Measurements from ENCODE around the gene CARS1. TPM values are rescaled to one million over a fixed set of nuclear protein-coding genes. Genes with fewer than 3 reads are reported as not detected.

The CARS1 gene
- total RNA-seq, 6 donors from 2014 or later, result 28.9 to 54.1 (median 43.0) TPM

- ATAC-seq (ENCODE audit: low FRiP score in 2 of 2), result no peak
- WGBS, 2 donors, result 81 to 84% methylated on average over 13 of the region's 13 CpGs
Measured at GRCh38 chr11:3080733-3081385, 23.6 kb upstream of the CARS1 start.

GRCh38 chr11:3080104-3080503 lies 22.9 kb upstream of the CARS1 start:
- Histone ChIP-seq H3K9me3 (no peaks in the 10 kb centered on the region), H3K27ac (no peak overlapping the region), H3K4me1 (no peaks in the 10 kb centered on the region), H3K36me3 (no peaks in the 10 kb centered on the region), H3K4me3 (no peak overlapping the region), H3K27me3 (no peaks in the 10 kb centered on the region)
- DNase-seq, result no peak
- ATAC-seq (ENCODE audit: low FRiP score in 2 of 2), result no peak
- TF ChIP-seq POLR2AphosphoS5 (IDR thresholded peaks at IDR 0.05) (no peak), POLR2A (IDR thresholded peaks at IDR 0.05) (no peak), CTCF (IDR thresholded peaks at IDR 0.05) (no peak), EP300 (IDR thresholded peaks at IDR 0.05) (no peak)
- WGBS, 2 donors, result 88 to 95% methylated on average over 1 of the region's 1 CpG

More at GRCh38 chr11:3080733-3081385, 23.6 kb upstream of the CARS1 start:
- Histone ChIP-seq H3K27me3 (no peaks in the 10 kb centered on the region), H3K9me3 (no peaks in the 10 kb centered on the region), H3K4me1 (no peaks in the 10 kb centered on the region), H3K4me3 (no peak overlapping the region), H3K27ac (no peak overlapping the region), H3K36me3 (no peaks in the 10 kb centered on the region)
- no peak for TF ChIP-seq POLR2A (IDR thresholded peaks at IDR 0.05)
- no peak for TF ChIP-seq POLR2AphosphoS5 (IDR thresholded peaks at IDR 0.05)
- no peak for TF ChIP-seq CTCF (IDR thresholded peaks at IDR 0.05)
- no peak for TF ChIP-seq EP300 (IDR thresholded peaks at IDR 0.05)
- no peak for DNase-seq

GRCh38 chr11:3077846-3078440 lies 20.7 kb upstream of the CARS1 start:
- no peaks in the 10 kb centered on the region for H3K27me3 ChIP-seq
- TF ChIP-seq POLR2A (IDR thresholded peaks at IDR 0.05), result no peak
- no peak for TF ChIP-seq POLR2AphosphoS5 (IDR thresholded peaks at IDR 0.05)
- no peak for TF ChIP-seq EP300 (IDR thresholded peaks at IDR 0.05)
- TF ChIP-seq CTCF (IDR thresholded peaks at IDR 0.05), result no peak
- no peak overlapping the region for H3K27ac ChIP-seq
- H3K4me3 ChIP-seq, result no peak overlapping the region
- H3K36me3 ChIP-seq, result no peaks in the 10 kb centered on the region
- WGBS, 2 donors, result 83 to 86% methylated on average over 16 of the region's 16 CpGs
- no peaks in the 10 kb centered on the region for H3K4me1 ChIP-seq
- no peak for DNase-seq
- ATAC-seq (ENCODE audit: low FRiP score in 2 of 2), result no peak
- no peaks in the 10 kb centered on the region for H3K9me3 ChIP-seq

- H3K4me3 ChIP-seq, result no peak overlapping the region
- no peaks in the 10 kb centered on the region for H3K27me3 ChIP-seq
- WGBS, 2 donors, result 89 to 92% methylated on average over 11 of the region's 11 CpGs
- H3K4me1 ChIP-seq, result no peaks in the 10 kb centered on the region
- no peaks in the 10 kb centered on the region for H3K9me3 ChIP-seq
- no peaks in the 10 kb centered on the region for H3K36me3 ChIP-seq
- H3K27ac ChIP-seq, result no peak overlapping the region
- ATAC-seq (ENCODE audit: low FRiP score in 2 of 2), result no peak
- no peak for DNase-seq
- no peak for TF ChIP-seq EP300 (IDR thresholded peaks at IDR 0.05)
- no peak for TF ChIP-seq POLR2A (IDR thresholded peaks at IDR 0.05)
- no peak for TF ChIP-seq CTCF (IDR thresholded peaks at IDR 0.05)
- TF ChIP-seq POLR2AphosphoS5 (IDR thresholded peaks at IDR 0.05), result no peak
Measured at GRCh38 chr11:3077189-3077836, 20.1 kb upstream of the CARS1 start.
